ENCODE measurements around the gene SEC61A2.

DNA sequence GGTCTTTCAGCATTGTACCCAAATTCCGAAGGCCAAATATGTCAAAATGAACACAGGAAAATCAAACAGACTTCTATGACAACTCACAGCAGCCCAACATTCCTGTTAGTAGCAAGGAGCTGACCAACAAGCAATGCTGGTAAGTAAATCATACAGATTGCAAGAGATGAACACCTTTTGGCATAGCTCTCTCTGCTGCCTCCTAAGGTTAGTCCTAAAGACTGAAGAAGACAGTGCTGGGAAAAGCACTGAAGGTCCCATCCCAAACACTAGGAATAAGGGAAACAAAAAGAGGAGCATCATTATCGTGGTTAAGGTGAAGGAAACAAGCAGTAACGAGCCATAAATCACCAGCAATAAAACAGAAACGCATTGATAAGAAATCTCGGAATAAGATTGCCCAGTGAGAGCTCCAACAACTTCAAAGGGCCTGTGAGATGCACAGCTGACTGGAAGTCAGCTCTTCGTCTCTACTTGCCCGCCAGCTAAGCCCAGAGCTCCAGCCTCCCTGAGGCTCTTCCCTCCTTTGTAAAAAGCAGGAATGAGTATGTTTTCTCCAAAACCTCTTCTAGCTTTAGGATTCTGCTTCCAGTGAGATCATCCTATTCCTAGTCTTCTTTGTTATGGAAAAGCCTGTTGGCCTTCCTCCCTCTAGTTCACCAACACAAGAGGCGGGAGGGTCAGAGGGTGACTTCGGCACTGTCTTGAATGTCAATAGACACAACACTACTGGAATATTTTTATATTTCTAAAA, 50.9 kb downstream of the SEC61A2 start:
- TF ChIP-seq, protein P1, sequence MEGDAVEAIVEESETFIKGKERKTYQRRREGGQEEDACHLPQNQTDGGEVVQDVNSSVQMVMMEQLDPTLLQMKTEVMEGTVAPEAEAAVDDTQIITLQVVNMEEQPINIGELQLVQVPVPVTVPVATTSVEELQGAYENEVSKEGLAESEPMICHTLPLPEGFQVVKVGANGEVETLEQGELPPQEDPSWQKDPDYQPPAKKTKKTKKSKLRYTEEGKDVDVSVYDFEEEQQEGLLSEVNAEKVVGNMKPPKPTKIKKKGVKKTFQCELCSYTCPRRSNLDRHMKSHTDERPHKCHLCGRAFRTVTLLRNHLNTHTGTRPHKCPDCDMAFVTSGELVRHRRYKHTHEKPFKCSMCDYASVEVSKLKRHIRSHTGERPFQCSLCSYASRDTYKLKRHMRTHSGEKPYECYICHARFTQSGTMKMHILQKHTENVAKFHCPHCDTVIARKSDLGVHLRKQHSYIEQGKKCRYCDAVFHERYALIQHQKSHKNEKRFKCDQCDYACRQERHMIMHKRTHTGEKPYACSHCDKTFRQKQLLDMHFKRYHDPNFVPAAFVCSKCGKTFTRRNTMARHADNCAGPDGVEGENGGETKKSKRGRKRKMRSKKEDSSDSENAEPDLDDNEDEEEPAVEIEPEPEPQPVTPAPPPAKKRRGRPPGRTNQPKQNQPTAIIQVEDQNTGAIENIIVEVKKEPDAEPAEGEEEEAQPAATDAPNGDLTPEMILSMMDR (IDR thresholded peaks at IDR 0.05; ENCODE audit: poor library complexity, severe bottlenecking), result no peak
- TF ChIP-seq EZH2 (IDR thresholded peaks at IDR 0.05; ENCODE audit: borderline replicate concordance, insufficient read depth, low read length, poor library complexity, severe bottlenecking) (no peak), POLR2AphosphoS5 (IDR thresholded peaks at IDR 0.05) (no peak), MXI1 (conservative IDR thresholded peaks at IDR 0.05; ENCODE audit: poor library complexity, severe bottlenecking) (no peak)
- TF ChIP-seq, protein P2, sequence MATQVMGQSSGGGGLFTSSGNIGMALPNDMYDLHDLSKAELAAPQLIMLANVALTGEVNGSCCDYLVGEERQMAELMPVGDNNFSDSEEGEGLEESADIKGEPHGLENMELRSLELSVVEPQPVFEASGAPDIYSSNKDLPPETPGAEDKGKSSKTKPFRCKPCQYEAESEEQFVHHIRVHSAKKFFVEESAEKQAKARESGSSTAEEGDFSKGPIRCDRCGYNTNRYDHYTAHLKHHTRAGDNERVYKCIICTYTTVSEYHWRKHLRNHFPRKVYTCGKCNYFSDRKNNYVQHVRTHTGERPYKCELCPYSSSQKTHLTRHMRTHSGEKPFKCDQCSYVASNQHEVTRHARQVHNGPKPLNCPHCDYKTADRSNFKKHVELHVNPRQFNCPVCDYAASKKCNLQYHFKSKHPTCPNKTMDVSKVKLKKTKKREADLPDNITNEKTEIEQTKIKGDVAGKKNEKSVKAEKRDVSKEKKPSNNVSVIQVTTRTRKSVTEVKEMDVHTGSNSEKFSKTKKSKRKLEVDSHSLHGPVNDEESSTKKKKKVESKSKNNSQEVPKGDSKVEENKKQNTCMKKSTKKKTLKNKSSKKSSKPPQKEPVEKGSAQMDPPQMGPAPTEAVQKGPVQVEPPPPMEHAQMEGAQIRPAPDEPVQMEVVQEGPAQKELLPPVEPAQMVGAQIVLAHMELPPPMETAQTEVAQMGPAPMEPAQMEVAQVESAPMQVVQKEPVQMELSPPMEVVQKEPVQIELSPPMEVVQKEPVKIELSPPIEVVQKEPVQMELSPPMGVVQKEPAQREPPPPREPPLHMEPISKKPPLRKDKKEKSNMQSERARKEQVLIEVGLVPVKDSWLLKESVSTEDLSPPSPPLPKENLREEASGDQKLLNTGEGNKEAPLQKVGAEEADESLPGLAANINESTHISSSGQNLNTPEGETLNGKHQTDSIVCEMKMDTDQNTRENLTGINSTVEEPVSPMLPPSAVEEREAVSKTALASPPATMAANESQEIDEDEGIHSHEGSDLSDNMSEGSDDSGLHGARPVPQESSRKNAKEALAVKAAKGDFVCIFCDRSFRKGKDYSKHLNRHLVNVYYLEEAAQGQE (IDR thresholded peaks at IDR 0.05; ENCODE audit: borderline replicate concordance), result no peak
